Activated CD8-positive, alpha-beta memory T cell treated with anti-CD3 and anti-CD28 coated beads for 36 hours (primary cell): ENCODE measurements around the gene ZC3H18. TPM values are rescaled to one million over a fixed set of nuclear protein-coding genes. Genes with fewer than 3 reads are reported as not detected.

Source experiments
- CTCF ChIA-PET: fragments of 350-600 bp; sonication (Branson Sonifier 250); formaldehyde crosslinking; loops from one replicate; lab custom pipeline; 2021; ENCODE audit warnings: antibody characterized with exemption; lab: Charles Lee
- POLR2A ChIA-PET: fragments of 350-600 bp; sonication (Branson Sonifier 250); formaldehyde crosslinking; loops from one replicate; lab custom pipeline; 2021; ENCODE audit warnings: antibody characterized with exemption; lab: Charles Lee
- total RNA-seq, 2 experiments: library from RNA; stranded (reverse); gene quantifications; one replicate each; pipeline ENCODE4 v1.2.3, GENCODE V29; 2021

Gene ZC3H18
- total RNA-seq, 2 experiments from 2014 or later = 88.0 to 94.2 TPM

GRCh38 chr16:88667461-88667860 is 97.3 kb downstream of the ZC3H18 start:
- ChIA-PET CTCF (interaction anchor here (0.6 kb wide), 1 partner anchor 1118 kb away, joined by 3 read pairs; no protein-coding TSS in a partner anchor), POLR2A (no interaction called here)

- CTCF ChIA-PET = interaction anchor here (2.6 kb wide), 1 partner anchor 12 kb away, joined by 12 read pairs; no protein-coding TSS in a partner anchor
- POLR2A ChIA-PET = interaction anchor here (0.6 kb wide), 1 partner anchor 1175 kb away, joined by 3 read pairs; no protein-coding TSS in a partner anchor
These were observed 99.3 kb downstream of the ZC3H18 start for GRCh38 chr16:88669493-88669892.

GRCh38 chr16:88669980-88670379 is 99.8 kb downstream of the ZC3H18 start:
- ChIA-PET CTCF (interaction anchor here (2.6 kb wide), 1 partner anchor 11 kb away, joined by 12 read pairs; no protein-coding TSS in a partner anchor), POLR2A (interaction anchor here (0.6 kb wide), 1 partner anchor 1174 kb away, joined by 3 read pairs; no protein-coding TSS in a partner anchor)

- CTCF ChIA-PET = interaction anchor here (1.5 to 2.6 kb wide), 2 partner anchors 9 to 13 kb away, joined by 5 to 12 read pairs; no protein-coding TSS in a partner anchor
- POLR2A ChIA-PET = interaction anchor here (0.6 kb wide), 1 partner anchor 20 kb away, joined by 3 read pairs; no protein-coding TSS in a partner anchor
These were observed 101.6 kb downstream of the ZC3H18 start for GRCh38 chr16:88671806-88672205.

- ChIA-PET CTCF (interaction anchor here (1.5 kb wide), 1 partner anchor 12 kb away, joined by 5 read pairs; no protein-coding TSS in a partner anchor), POLR2A (no interaction called here)
These were observed 102.6 kb downstream of the ZC3H18 start for GRCh38 chr16:88672776-88673175.

GRCh38 chr16:88673716-88674379 is 103.6 kb downstream of the ZC3H18 start:
- ChIA-PET CTCF (no interaction called here), POLR2A (interaction anchor here (0.6 kb wide), 2 partner anchors 10 to 131 kb away, joined by 3 read pairs; no protein-coding TSS in a partner anchor)

GRCh38 chr16:88676502-88677242 is 106.5 kb downstream of the ZC3H18 start:
- CTCF ChIA-PET = no interaction called here
- POLR2A ChIA-PET = no interaction called here

- POLR2A ChIA-PET = no interaction called here
- CTCF ChIA-PET = no interaction called here
These were observed 107.5 kb downstream of the ZC3H18 start for GRCh38 chr16:88677721-88678120.

- POLR2A ChIA-PET = no interaction called here
- CTCF ChIA-PET = no interaction called here
These were observed 108.2 kb downstream of the ZC3H18 start for GRCh38 chr16:88678224-88678979.

- ChIA-PET POLR2A (interaction anchor here (0.9 kb wide), 1 partner anchor 21 kb away, joined by 4 read pairs; no protein-coding TSS in a partner anchor), CTCF (interaction anchor here (0.6 to 2.9 kb wide), 11 partner anchors 10 to 105 kb away, joined by 3 to 15 read pairs (median 4); no protein-coding TSS in a partner anchor)
These were observed 110.4 kb downstream of the ZC3H18 start for GRCh38 chr16:88680554-88681083.

GRCh38 chr16:88681084-88681680 is 111.0 kb downstream of the ZC3H18 start:
- CTCF ChIA-PET = interaction anchor here (0.6 to 2.9 kb wide), 10 partner anchors 10 to 105 kb away, joined by 3 to 15 read pairs (median 4); no protein-coding TSS in a partner anchor
- POLR2A ChIA-PET = interaction anchor here (0.9 to 1.4 kb wide), 3 partner anchors 21 to 111 kb away, joined by 4 to 5 read pairs (median 4); partner anchors contain the start of gene ZC3H18

Other genes starting within 250 kb of the ZC3H18 start
- gene ZNF469, start 187.4 kb upstream of the ZC3H18 start, total RNA-seq = 1 to 10 TPM; 1.4 to 1.5 TPM
- 10 to 100 TPM; 14.3 to 14.7 TPM for gene ZFPM1, start 117.1 kb upstream of the ZC3H18 start, total RNA-seq
- gene IL17C, start 68.2 kb downstream of the ZC3H18 start, total RNA-seq = not detected
- gene CYBA, start 80.7 kb downstream of the ZC3H18 start, total RNA-seq = 100 to 1,000 TPM; 227 to 229 TPM
- gene MVD, start 92.7 kb downstream of the ZC3H18 start, total RNA-seq = 10 to 100 TPM; 66.5 to 68.5 TPM
- gene SNAI3, start 116.1 kb downstream of the ZC3H18 start, total RNA-seq = 1 to 10 TPM; 2.3 TPM
- 10 to 100 TPM; 48.8 to 52.6 TPM for gene RNF166, start 136.0 kb downstream of the ZC3H18 start, total RNA-seq
- 10 to 100 TPM; 66.6 to 66.8 TPM for gene CTU2, start 136.1 kb downstream of the ZC3H18 start, total RNA-seq
- 100 to 1,000 TPM; 217 to 219 TPM for gene PIEZO1, start 214.8 kb downstream of the ZC3H18 start, total RNA-seq
- 100 to 1,000 TPM; 110 to 119 TPM for gene CDT1, start 233.4 kb downstream of the ZC3H18 start, total RNA-seq
- 100 to 1,000 TPM; 325 to 330 TPM for gene APRT, start 241.5 kb downstream of the ZC3H18 start, total RNA-seq